ENCODE data around the gene MRPS22.

Gene MRPS22

DNA sequence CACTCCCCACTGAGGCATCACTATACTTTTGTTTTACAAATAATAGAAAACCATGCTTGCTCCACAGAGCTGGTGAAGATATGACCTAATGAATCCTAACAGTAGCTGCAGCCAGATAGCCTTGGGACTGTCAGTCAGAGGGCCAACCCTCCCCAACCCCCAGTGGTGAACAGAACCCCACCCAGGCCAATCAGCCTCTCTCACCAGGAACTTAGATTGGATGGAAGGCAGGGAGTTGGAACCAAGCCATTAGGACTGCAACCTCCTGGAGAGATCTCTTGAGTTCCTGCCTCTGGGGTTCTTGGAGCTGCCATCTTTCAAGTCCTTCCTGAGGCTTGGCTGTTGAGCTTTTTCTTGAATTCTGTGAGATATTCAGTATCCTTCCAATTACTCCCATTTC lies 3.0 kb upstream of the MRPS22 start:
- H3K36me3 ChIP-seq: no peaks in the 10 kb centered on the region
- H3K9me3 ChIP-seq: no peaks in the 10 kb centered on the region
- no peaks in the 10 kb centered on the region for H3K27me3 ChIP-seq
- DNase-seq: no peak
- no peak overlapping the region for H3K27ac ChIP-seq
- peaks cover 0 to 14% (median 13%) of the 10 kb centered on the region in 4 donors for H3K4me1 ChIP-seq
- TF ChIP-seq CTCF (IDR thresholded peaks at IDR 0.05): no peak
- H3K4me3 ChIP-seq: no peak overlapping the region
- intact Hi-C loops (cut with DNase I; ENCODE audit: low total_unique reads): no loop called here

- intact Hi-C loops (cut with DNase I; ENCODE audit: low total_unique reads): no loop called here
- no peak for TF ChIP-seq CTCF (IDR thresholded peaks at IDR 0.05)
- Histone ChIP-seq H3K36me3 (peaks cover 0 to 5% (median 4%) of the 10 kb centered on the region in 3 donors), H3K4me3 (no peak overlapping the region), H3K27me3 (no peaks in the 10 kb centered on the region), H3K27ac (no peak overlapping the region), H3K4me1 (peaks cover 0 to 18% (median 14%) of the 10 kb centered on the region in 4 donors), H3K9me3 (no peaks in the 10 kb centered on the region)
- DNase-seq: no peak
These were observed 1.8 kb upstream of the MRPS22 start for GRCh38 chr3:139342054-139342453.

DNA sequence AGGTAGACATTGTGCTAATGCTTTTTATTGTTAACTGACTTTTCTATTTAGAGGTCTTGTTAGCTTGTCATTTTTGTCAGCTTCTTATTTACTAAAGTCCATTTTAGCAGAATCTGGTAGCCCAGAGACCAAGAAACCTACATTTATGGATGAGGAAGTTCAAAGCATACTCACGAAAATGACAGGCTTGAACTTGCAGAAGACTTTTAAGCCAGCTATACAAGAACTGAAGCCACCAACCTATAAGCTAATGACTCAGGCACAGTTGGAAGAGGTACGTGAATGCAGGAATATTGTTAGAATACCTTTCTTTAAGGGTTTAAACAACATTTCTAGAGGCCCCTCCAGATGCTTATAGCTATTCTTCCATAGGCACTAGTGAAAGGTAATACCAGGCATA lies 3.0 kb downstream of the MRPS22 start:
- H3K4me1 ChIP-seq: peaks cover 0 to 18% (median 14%) of the 10 kb centered on the region in 4 donors
- DNase-seq: no peak
- peaks cover 21 to 50% (median 45%) of the 10 kb centered on the region in 3 donors for H3K36me3 ChIP-seq
- no peak for TF ChIP-seq CTCF (IDR thresholded peaks at IDR 0.05)
- H3K27me3 ChIP-seq: no peaks in the 10 kb centered on the region
- H3K27ac ChIP-seq: no peak overlapping the region
- no peaks in the 10 kb centered on the region for H3K9me3 ChIP-seq
- H3K4me3 ChIP-seq: no peak overlapping the region
- intact Hi-C loops (cut with DNase I; ENCODE audit: low total_unique reads): loop anchor here (5.0 kb wide), 1 partner anchor 41 kb away; the partner anchor contains the start of gene COPB2

DNA sequence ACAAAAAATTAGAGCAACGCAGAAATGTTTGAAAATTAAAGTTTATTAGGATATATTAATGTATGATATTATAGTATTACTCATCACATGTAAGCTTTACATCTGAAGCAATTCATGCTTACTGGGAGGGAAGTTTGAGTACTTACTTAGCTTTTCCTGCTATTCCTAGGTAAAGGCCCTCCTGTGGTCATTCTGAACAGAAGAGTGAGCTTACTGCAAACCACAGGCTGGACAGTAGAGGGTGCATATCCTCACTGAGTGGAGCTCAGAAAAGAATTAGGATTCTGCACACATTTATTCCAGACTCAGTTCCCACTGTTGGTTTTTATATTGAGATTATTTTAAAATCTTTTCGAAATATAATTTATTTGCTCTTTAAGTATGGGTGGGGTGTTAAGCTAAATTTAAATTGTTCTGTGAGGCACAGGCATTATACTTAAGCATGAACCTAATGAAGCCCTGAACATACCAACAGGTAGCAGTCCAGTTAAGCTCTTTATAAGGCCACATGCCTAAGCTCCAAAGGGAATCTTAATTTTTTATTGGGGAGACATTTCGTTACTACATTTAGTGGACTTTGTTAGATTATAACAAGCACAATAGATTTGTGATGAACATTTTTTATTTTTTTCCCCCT lies 10.2 kb downstream of the MRPS22 start:
- no peaks in the 10 kb centered on the region for H3K27me3 ChIP-seq
- H3K4me3 ChIP-seq: no peak overlapping the region
- no peaks in the 10 kb centered on the region for H3K9me3 ChIP-seq
- no peak for DNase-seq
- intact Hi-C loops (cut with DNase I; ENCODE audit: low total_unique reads): no loop called here
- H3K36me3 ChIP-seq: peaks cover 74 to 100% (median 98%) of the 10 kb centered on the region in 3 donors
- no peak overlapping the region for H3K27ac ChIP-seq
- no peaks in the 10 kb centered on the region for H3K4me1 ChIP-seq
- TF ChIP-seq CTCF (IDR thresholded peaks at IDR 0.05): peak; percentile 22 to 39

- TF ChIP-seq CTCF (IDR thresholded peaks at IDR 0.05): no peak
- Histone ChIP-seq H3K27me3 (no peaks in the 10 kb centered on the region), H3K4me1 (no peaks in the 10 kb centered on the region), H3K4me3 (no peak overlapping the region), H3K36me3 (peaks cover 79 to 100% (median 99%) of the 10 kb centered on the region in 3 donors), H3K27ac (no peak overlapping the region), H3K9me3 (no peaks in the 10 kb centered on the region)
- no peak for DNase-seq
- intact Hi-C loops (cut with DNase I; ENCODE audit: low total_unique reads): no loop called here
These were observed 10.8 kb downstream of the MRPS22 start for GRCh38 chr3:139354661-139355060.
